ENCODE results near the gene NAALADL2.

- TF ChIP-seq CTCF (IDR thresholded peaks at IDR 0.05) (no peak), EZH2 (IDR thresholded peaks at IDR 0.05) (no peak)
Observed at GRCh38 chr3:175585898-175586297, 726.8 kb downstream of the NAALADL2 start.

Measured in neural progenitor cell (in vitro differentiated cells).